Panc1 (cell line): ENCODE data around the gene MUC3A.

Source experiments
- CTCF ChIP-seq: fragments of 450-650 bp; IDR thresholded peaks from 2 replicates; pipeline ENCODE4 v1.5.1; 2017; ENCODE audit warnings: mild to moderate bottlenecking
- POLR2AphosphoS5 ChIP-seq: IDR thresholded peaks from 2 replicates; pipeline ENCODE4 v1.6.1; 2012; ENCODE audit warnings: mild to moderate bottlenecking, low read depth, low read length, moderate library complexity
- SIN3A ChIP-seq: IDR thresholded peaks from 2 replicates; pipeline ENCODE4 v1.6.1; 2012; ENCODE audit warnings: low read depth, mild to moderate bottlenecking, low read length, moderate library complexity, borderline replicate concordance; ENCODE audit not compliant: insufficient read depth
- TCF7L2 ChIP-seq: IDR thresholded peaks from 2 replicates; pipeline ENCODE4 v1.6.1; 2011; ENCODE audit warnings: mild to moderate bottlenecking, low read depth, low read length, inconsistent platforms

- TF ChIP-seq CTCF (no peak), POLR2AphosphoS5 (no peak), TCF7L2 (no peak), SIN3A (no peak)
Observed at GRCh38 chr7:100946766-100947365, 2.5 kb upstream of the MUC3A start.
